ENCODE results near the gene SPINT4.
A peak's percentile ranks its signal among the peaks of the same experiment; 100 is the strongest.

The SPINT4 gene

GRCh38 chr20:45725134-45725533 is 3.0 kb downstream of the SPINT4 start:
- ATAC-seq (ENCODE audit: low read depth) (no peak), DNase-seq (ENCODE audit: low spot score) (no peak)
- H3K4me1 ChIP-seq (ENCODE audit: insufficient read depth, poor library complexity, severe bottlenecking): no peaks in the 10 kb centered on the region
- peaks cover 42% of the 10 kb centered on the region for H3K27me3 ChIP-seq (ENCODE audit: insufficient read depth, poor library complexity, severe bottlenecking)
- peaks cover 2% of the 10 kb centered on the region for H3K9me3 ChIP-seq (ENCODE audit: severe bottlenecking)
- H3K27ac ChIP-seq (ENCODE audit: poor library complexity, severe bottlenecking): no peak overlapping the region
- TF ChIP-seq, protein P1, sequence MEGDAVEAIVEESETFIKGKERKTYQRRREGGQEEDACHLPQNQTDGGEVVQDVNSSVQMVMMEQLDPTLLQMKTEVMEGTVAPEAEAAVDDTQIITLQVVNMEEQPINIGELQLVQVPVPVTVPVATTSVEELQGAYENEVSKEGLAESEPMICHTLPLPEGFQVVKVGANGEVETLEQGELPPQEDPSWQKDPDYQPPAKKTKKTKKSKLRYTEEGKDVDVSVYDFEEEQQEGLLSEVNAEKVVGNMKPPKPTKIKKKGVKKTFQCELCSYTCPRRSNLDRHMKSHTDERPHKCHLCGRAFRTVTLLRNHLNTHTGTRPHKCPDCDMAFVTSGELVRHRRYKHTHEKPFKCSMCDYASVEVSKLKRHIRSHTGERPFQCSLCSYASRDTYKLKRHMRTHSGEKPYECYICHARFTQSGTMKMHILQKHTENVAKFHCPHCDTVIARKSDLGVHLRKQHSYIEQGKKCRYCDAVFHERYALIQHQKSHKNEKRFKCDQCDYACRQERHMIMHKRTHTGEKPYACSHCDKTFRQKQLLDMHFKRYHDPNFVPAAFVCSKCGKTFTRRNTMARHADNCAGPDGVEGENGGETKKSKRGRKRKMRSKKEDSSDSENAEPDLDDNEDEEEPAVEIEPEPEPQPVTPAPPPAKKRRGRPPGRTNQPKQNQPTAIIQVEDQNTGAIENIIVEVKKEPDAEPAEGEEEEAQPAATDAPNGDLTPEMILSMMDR (IDR thresholded peaks at IDR 0.05; ENCODE audit: poor library complexity, severe bottlenecking): no peak
- H3K36me3 ChIP-seq (ENCODE audit: low read depth): no peaks in the 10 kb centered on the region
- no peak overlapping the region for H3K4me3 ChIP-seq (ENCODE audit: severe bottlenecking)

- TF ChIP-seq, protein P1 (IDR thresholded peaks at IDR 0.05; ENCODE audit: poor library complexity, severe bottlenecking): no peak
- DNase-seq (ENCODE audit: low spot score): no peak
- Histone ChIP-seq H3K36me3 (ENCODE audit: low read depth) (no peaks in the 10 kb centered on the region), H3K27ac (ENCODE audit: poor library complexity, severe bottlenecking) (no peak overlapping the region), H3K27me3 (ENCODE audit: insufficient read depth, poor library complexity, severe bottlenecking) (peaks cover 31% of the 10 kb centered on the region), H3K4me1 (ENCODE audit: insufficient read depth, poor library complexity, severe bottlenecking) (no peaks in the 10 kb centered on the region), H3K4me3 (ENCODE audit: severe bottlenecking) (no peak overlapping the region), H3K9me3 (ENCODE audit: severe bottlenecking) (peaks cover 2% of the 10 kb centered on the region)
- ATAC-seq (ENCODE audit: low read depth): no peak
Measured at GRCh38 chr20:45727044-45727443, 4.9 kb downstream of the SPINT4 start.

- Histone ChIP-seq H3K4me1 (ENCODE audit: insufficient read depth, poor library complexity, severe bottlenecking) (no peaks in the 10 kb centered on the region), H3K9me3 (ENCODE audit: severe bottlenecking) (peaks cover 4% of the 10 kb centered on the region), H3K4me3 (ENCODE audit: severe bottlenecking) (no peak overlapping the region), H3K27me3 (ENCODE audit: insufficient read depth, poor library complexity, severe bottlenecking) (peaks cover 5% of the 10 kb centered on the region), H3K36me3 (ENCODE audit: low read depth) (no peaks in the 10 kb centered on the region), H3K27ac (ENCODE audit: poor library complexity, severe bottlenecking) (no peak overlapping the region)
- DNase-seq (ENCODE audit: low spot score): no peak
- ATAC-seq (ENCODE audit: low read depth): no peak
- TF ChIP-seq, protein P1 (IDR thresholded peaks at IDR 0.05; ENCODE audit: poor library complexity, severe bottlenecking): no peak
Measured at GRCh38 chr20:45732199-45732598, 10.1 kb downstream of the SPINT4 start.

DNA sequence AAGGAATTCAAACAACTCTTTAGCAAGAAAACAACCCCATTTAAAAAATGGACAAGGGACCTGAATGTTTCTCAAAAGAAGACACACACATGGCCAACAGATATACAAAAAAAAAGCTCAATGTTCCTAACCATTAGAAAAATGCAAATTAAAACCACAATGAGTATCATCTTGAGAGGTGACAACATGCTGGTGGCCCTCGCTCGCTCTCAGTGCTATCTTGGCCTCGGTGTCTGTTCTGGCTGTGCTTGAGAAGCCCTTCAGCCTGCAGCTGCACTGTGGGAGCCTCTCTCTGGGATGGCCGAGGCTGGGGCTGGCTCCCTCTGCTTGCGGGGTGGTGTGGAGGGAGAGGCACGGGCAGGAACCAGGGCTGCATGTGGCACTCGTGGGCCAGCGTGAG is 13.4 kb downstream of the SPINT4 start:
- DNase-seq (ENCODE audit: low spot score) (no peak), ATAC-seq (ENCODE audit: low read depth) (no peak)
- Histone ChIP-seq H3K4me3 (ENCODE audit: severe bottlenecking) (no peak overlapping the region), H3K9me3 (ENCODE audit: severe bottlenecking) (peaks cover 3% of the 10 kb centered on the region), H3K4me1 (ENCODE audit: insufficient read depth, poor library complexity, severe bottlenecking) (no peaks in the 10 kb centered on the region), H3K27ac (ENCODE audit: poor library complexity, severe bottlenecking) (no peak overlapping the region), H3K36me3 (ENCODE audit: low read depth) (no peaks in the 10 kb centered on the region), H3K27me3 (ENCODE audit: insufficient read depth, poor library complexity, severe bottlenecking) (peaks cover 8% of the 10 kb centered on the region)
- TF ChIP-seq, protein P1 (IDR thresholded peaks at IDR 0.05; ENCODE audit: poor library complexity, severe bottlenecking): no peak

- DNase-seq (ENCODE audit: low spot score) (peak; percentile 81), ATAC-seq (ENCODE audit: low read depth) (no peak)
- peaks cover 3% of the 10 kb centered on the region for H3K9me3 ChIP-seq (ENCODE audit: severe bottlenecking)
- no peaks in the 10 kb centered on the region for H3K4me1 ChIP-seq (ENCODE audit: insufficient read depth, poor library complexity, severe bottlenecking)
- TF ChIP-seq, protein P1 (IDR thresholded peaks at IDR 0.05; ENCODE audit: poor library complexity, severe bottlenecking): no peak
- H3K36me3 ChIP-seq (ENCODE audit: low read depth): no peaks in the 10 kb centered on the region
- H3K27me3 ChIP-seq (ENCODE audit: insufficient read depth, poor library complexity, severe bottlenecking): peaks cover 8% of the 10 kb centered on the region
- H3K4me3 ChIP-seq (ENCODE audit: severe bottlenecking): no peak overlapping the region
- no peak overlapping the region for H3K27ac ChIP-seq (ENCODE audit: poor library complexity, severe bottlenecking)
Measured at GRCh38 chr20:45735988-45736387, 13.8 kb downstream of the SPINT4 start.
